Measurements from ENCODE around the gene FNDC1.

Gene FNDC1

DNA sequence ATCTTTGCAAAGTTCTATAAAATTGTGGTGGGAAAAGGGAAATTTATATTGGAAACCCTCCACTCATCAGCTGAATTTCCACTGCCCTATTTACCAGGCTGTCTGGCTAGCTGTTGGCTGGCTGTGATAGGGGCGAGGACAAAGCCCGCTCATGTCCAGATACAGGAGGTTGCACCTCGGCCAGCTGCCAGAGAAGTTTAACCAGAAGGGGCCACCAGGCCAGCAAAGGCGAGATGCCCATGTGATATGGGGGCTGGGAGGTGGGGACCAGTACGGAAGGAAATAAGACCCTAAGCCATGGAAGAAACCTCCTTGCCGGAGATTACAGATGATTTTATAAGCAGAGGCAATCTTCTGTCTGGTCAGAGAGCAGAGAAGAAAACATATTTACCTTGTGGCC is 143.8 kb downstream of the FNDC1 start:
- no peak for DNase-seq

DNA sequence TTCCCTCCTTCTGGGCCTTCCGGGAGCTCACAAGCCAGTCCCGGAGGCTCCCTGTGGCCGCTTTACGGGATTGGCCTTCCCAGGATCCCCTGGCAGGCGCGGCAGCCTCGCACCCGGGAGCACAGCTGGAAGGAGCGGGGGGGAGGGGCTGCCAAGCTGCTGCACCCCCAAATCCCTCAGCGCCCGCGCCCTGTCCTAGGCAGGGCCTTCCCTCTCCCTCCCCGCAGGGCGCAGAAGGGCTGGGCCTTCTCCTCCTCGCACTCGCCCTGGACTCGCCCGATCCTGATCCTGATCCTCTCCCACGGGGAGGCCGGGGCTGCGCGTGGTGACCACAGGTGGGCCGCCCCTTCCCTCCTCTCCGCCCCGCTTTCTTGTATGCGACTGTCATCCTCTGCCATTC is 146.4 kb downstream of the FNDC1 start:
- DNase-seq = no peak

DNA sequence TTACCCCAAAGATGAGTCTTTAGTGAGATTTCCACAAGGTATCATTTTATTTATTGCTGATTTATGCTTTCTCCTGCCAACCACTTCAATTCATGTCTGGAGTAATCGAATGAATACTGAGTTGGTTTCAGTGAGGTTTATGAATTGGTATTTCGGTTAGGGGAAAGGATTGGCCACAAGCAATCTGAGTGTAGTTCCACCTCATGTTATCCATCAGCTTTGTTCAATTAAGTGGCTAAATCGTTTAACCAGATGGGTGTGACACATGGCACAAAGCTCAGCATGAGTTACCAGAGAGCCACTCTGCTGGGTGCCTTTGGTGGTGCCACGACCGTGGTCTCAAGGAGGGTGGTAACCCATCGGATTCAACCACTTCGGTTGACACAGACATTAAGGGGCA is 148.2 kb downstream of the FNDC1 start:
- no peak for DNase-seq

DNA sequence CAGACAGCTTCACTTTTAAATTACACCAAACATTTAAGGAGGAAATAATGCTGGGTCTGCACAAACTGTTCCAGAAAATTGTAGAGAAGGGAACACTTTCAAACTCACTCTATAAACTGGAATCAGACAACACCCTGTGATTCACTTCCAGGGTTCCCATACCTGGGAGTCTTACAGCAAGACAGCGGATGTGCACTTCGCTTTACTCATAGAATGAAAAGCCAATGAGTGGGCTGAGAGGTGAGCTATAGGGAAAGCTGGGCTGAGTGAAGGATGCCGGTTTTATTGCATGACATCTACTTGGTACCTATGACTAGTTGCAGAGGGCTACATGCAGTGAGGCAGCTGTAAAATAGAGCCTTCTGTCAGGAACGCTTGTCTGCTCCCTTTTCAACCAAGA is 152.1 kb downstream of the FNDC1 start:
- DNase-seq = no peak
